D721Med (cell line): Measurements from ENCODE around the gene CST11.

Experiments used
- DNase-seq: peaks from one replicate; pipeline ENCODE4 v3.0.0; 2011; ENCODE audit warnings: low spot score; ENCODE audit not compliant: insufficient read length
- FAIRE-seq: peaks from 2 replicates; lab custom pipeline; 2011; peaks lifted over from hg19 to GRCh38; lab: Jason Lieb, UNC
- CTCF ChIP-seq: IDR thresholded peaks from 2 replicates; pipeline ENCODE4 v1.5.1; 2012; ENCODE audit warnings: mild to moderate bottlenecking, control low read depth; ENCODE audit not compliant: insufficient read depth; ENCODE audit errors: missing control alignments

The CST11 gene

DNA sequence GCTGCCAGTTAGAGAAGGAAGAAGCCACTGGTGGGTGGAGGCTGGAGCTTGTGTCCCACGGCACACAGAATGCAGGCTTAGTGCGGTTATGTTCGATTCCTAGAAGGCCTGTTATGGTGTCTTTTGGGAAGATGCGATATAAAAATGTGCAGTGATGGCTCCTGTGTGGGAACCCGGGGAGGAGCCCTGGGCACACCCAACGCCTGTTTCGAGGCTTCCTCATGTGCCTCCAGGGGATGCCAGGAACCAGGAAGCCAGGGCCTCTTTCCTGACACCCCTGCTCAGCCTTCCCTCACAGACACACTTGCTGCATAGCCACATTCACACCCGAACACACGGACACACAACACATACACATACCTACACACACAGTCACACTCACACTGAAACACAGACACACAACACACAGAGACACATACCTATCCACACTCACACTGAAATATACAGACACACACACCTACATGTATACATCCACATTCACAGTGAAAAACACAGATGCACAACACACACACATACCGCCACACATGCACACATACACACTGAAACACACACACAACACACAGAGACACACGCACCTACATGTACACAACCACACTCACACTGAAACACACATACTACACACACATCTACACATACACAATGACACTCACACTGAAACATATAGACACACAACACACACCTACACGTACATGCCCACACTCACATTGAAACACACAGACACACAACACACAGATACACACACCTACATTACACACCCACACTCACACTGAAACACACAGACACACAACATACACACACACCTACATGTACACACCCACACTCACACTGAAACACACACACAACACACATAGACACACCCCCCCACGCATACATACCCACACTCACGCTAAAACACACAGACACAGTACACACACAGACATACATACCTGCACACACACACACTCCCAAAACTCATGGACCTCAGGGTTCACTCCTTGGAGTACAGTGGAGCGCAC is 1.2 kb upstream of the CST11 start:
- FAIRE-seq (no peak), DNase-seq (no peak)
- TF ChIP-seq CTCF, result no peak

GRCh38 chr20:23451956-23452487 is 654 bp downstream of the CST11 start:
- FAIRE-seq, result no peak
- DNase-seq, result no peak
- no peak for TF ChIP-seq CTCF

DNA sequence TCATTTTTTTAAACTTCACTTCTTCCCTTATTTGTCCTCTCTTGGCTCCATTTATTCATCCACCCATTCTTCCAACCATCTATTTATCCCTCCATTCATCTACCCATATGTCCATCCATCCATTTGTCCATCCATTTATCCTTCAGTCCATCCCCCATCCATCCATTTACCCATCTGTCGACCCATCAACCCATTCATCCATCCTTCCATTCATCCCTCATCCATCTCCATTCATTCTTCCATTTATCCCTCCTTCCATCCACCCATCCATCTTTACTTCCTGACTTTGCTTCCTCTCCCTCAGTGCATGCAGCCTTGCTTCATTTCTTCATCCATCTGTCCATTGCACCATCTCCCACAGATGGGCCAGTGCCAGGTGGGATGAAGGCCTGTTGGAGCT is 1.8 kb downstream of the CST11 start:
- FAIRE-seq (no peak), DNase-seq (no peak)
- TF ChIP-seq CTCF, result no peak

- FAIRE-seq, result no peak
- no peak for TF ChIP-seq CTCF
Observed at GRCh38 chr20:23449421-23449820, 3.3 kb downstream of the CST11 start.

GRCh38 chr20:23448167-23448566 is 4.5 kb downstream of the CST11 start:
- DNase-seq, result no peak
- TF ChIP-seq CTCF, result no peak
- FAIRE-seq, result no peak

More at GRCh38 chr20:23449421-23449820, 3.3 kb downstream of the CST11 start:
- no peak for DNase-seq

GRCh38 chr20:23446505-23446904 is 6.2 kb downstream of the CST11 start:
- FAIRE-seq (no peak), DNase-seq (no peak)
- peak; percentile 85 for TF ChIP-seq CTCF
